ENCODE data around the gene FTO.

DNA sequence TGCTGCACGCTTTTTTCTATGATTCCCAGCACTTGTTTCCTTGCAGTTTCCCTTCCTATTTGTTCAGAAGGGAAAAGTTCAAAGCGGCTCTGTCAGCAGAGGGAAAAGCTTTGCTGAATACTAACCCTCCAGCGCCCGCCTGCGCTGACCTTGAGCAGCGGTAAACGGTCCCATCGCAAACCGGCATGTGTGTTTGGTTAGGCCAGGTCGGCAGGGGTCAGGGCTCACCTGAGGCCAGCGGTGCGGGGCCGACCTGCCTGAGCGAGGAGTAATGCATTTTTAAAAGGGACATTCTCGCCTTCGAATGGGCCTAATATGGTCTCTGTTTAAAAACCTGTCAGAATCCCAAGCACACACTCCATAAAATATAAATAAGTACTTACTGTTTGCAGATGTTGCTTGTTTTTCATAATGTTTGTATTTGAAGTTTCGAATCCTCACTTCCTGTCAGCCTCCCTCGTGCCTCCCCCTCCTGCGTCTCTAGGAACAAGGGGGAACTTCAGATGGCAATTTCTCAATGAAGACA is 472.5 kb downstream of the FTO start:
- TF ChIP-seq, protein P1, sequence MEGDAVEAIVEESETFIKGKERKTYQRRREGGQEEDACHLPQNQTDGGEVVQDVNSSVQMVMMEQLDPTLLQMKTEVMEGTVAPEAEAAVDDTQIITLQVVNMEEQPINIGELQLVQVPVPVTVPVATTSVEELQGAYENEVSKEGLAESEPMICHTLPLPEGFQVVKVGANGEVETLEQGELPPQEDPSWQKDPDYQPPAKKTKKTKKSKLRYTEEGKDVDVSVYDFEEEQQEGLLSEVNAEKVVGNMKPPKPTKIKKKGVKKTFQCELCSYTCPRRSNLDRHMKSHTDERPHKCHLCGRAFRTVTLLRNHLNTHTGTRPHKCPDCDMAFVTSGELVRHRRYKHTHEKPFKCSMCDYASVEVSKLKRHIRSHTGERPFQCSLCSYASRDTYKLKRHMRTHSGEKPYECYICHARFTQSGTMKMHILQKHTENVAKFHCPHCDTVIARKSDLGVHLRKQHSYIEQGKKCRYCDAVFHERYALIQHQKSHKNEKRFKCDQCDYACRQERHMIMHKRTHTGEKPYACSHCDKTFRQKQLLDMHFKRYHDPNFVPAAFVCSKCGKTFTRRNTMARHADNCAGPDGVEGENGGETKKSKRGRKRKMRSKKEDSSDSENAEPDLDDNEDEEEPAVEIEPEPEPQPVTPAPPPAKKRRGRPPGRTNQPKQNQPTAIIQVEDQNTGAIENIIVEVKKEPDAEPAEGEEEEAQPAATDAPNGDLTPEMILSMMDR (IDR thresholded peaks at IDR 0.05) = no peak
- TF ChIP-seq POLR2A (IDR thresholded peaks at IDR 0.05) = no peak
